ENCODE data around the gene TGFBR3L. TPM values are rescaled to one million over a fixed set of nuclear protein-coding genes. Genes with fewer than 3 reads are reported as not detected.

The TGFBR3L gene
- total and polyA plus RNA-seq, 5 donors: 2.4 to 17.6 (median 12.9) TPM

GRCh38 chr19:7871437-7872305 is 43.0 kb upstream of the TGFBR3L start:
- intact Hi-C loops (cut with DNase I): no loop called here
- peaks cover 3% of the 10 kb centered on the region for H3K4me1 ChIP-seq (ENCODE audit: control insufficient read depth, insufficient read depth, low read length)
- 7% methylated on average over 33 of the region's 33 CpGs for WGBS
- no peaks in the 10 kb centered on the region for H3K27me3 ChIP-seq (ENCODE audit: control insufficient read depth, insufficient read depth)
- H3K4me3 ChIP-seq (ENCODE audit: low read length): no peak overlapping the region
- ATAC-seq: peak; percentile 63 to 66
- peak; percentile 88 to 95 (median 92) for DNase-seq
- no peaks in the 10 kb centered on the region for H3K9me3 ChIP-seq (ENCODE audit: control insufficient read depth, low read length)
- no peak overlapping the region for H3K27ac ChIP-seq (ENCODE audit: low read length)

DNA sequence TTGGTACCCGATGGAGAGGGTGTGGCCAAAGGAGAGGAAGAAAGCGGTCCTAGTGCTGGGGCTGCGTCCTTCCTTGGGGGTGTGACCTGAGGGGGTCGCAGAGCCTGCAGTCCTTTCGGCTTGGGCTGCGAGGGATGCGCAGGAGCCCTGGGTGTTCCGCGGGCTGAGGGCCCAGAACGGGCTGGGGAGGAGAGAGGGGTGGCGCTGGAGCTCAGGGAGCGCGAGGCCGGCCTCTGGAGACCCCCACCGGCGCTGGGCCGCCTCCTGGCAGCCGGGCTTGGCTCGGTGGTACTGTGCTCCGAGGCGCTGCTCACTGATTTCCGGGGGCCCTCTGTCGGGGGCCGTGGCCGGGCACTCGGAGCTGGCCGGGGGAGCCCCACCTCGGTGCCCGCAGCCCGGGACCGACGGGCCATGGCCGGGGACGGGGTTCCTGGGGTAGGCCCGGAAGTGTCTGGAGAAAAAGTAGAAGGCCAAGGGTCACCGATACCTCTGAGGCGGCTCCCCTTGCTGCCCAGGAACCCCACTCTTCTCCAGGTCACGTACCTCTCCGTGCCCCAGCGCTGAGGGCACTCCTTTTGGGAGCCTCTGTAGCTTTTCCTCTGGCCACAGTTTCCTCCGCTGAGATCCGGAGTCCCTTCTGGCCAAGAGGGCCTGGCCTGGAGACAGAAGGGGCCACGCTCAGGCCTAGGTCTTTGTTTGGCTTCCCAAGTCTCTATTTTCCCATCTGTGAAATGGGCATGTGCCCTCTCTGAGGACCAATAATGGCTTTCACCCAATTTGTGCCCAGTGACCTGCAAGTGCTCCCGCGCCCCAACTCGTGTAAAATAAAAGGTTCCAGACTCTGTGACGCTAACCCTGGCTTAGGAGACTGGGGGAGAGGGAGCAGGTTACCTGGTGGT is 42.1 kb upstream of the TGFBR3L start:
- ATAC-seq: no peak
- no peak overlapping the region for H3K27ac ChIP-seq (ENCODE audit: low read length)
- intact Hi-C loops (cut with DNase I): no loop called here
- WGBS: 52% methylated on average over 47 of the region's 47 CpGs
- H3K9me3 ChIP-seq (ENCODE audit: control insufficient read depth, low read length): no peaks in the 10 kb centered on the region
- no peak overlapping the region for H3K4me3 ChIP-seq (ENCODE audit: low read length)
- no peaks in the 10 kb centered on the region for H3K27me3 ChIP-seq (ENCODE audit: control insufficient read depth, insufficient read depth)
- H3K4me1 ChIP-seq (ENCODE audit: control insufficient read depth, insufficient read depth, low read length): peaks cover 3% of the 10 kb centered on the region
- DNase-seq: peak in 1 of 3 donors; percentile 75

DNA sequence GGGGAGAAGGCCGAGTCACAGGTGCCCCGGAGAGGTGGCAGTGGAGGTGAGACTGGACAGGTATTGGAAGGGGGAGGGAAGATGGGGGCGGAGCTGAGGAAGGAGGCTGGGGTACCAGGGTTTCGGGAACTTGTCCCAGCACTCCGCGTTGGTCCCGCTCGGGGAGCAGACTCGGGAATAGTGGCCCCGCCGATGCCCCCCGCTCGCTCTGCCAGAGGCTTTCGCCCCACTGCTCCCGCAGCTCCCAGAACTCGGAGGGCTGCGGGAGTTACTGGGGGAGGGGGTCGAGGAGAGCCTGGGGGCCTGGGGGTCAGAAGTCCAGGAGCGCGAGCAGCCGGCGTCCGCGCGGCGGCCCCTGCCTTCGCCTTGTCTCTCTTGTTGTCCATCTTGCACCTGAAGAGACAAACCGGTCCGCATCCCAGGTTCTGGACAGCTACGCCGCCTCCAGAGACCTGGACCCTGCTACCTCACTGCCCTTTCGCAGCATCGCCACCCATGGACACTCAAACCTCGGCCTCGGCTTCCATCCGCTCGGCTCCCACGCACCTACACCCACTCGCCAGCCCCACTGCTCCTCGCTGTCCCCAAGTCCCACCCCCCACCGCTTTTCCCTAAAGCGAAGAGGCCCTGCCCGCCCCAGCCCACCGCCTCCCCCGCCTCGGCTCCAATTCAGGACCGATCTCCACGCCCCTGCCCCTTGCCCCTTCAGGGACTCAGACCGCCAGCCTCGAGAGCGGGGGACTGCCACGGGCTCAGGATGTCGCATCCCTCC is 41.1 kb upstream of the TGFBR3L start:
- DNase-seq (peak in 2 of 3 donors; percentile 46 to 62), ATAC-seq (no peak)
- Histone ChIP-seq H3K9me3 (ENCODE audit: control insufficient read depth, low read length) (no peaks in the 10 kb centered on the region), H3K4me3 (ENCODE audit: low read length) (peak overlapping the region; percentile 49), H3K27ac (ENCODE audit: low read length) (no peak overlapping the region), H3K27me3 (ENCODE audit: control insufficient read depth, insufficient read depth) (no peaks in the 10 kb centered on the region), H3K4me1 (ENCODE audit: control insufficient read depth, insufficient read depth, low read length) (peaks cover 3% of the 10 kb centered on the region)
- intact Hi-C loops (cut with DNase I): no loop called here
- WGBS: 13% methylated on average over 53 of the region's 53 CpGs

DNA sequence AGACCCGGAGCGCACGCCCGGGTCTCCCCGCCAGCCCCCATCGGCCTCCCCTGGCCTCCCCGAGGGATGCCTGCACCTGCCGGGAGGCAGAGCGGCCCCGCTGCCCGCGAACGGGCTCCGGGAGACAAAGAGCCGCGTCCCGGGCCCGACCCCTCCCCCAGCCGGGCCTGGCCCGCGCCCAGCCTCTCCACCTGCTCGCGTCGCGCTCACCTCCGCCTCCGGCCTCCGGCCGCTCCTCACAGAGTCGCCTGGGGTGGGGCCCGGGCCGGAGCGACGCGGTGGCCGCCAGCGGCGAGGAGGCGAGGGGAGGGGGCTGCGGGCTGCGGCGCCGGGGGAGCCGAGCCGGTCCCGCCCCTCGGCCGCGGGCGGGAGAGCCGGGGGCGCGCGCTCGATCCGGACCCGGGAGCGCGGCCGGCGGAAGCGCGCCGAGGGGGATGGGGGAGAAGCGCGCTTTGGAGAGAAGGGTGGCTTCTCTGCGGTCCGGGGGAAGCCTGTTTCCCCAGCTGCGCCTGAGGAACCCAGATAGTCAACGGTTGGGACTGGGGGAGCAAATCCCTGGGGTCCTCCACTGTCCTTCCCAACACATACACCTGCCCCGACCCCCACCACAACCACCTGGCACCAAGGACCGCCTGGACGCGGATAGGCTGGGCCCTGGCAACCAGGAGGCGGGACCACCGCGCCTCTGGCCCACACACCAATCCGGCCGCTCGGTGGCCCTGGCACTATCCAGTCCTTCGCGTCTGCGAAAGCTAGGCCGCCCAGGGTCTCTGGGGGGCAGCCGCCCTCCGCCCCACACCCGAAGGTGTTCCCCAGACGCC is 40.3 kb upstream of the TGFBR3L start, which contains the start of gene PRR36:
PRR36 (minus strand) TSS at position 315 of the 821 bp plus-strand sequence. CDS start 701 bp downstream, outside the sequence.
- WGBS: 1% methylated on average over 88 of the region's 88 CpGs
- peaks cover 3% of the 10 kb centered on the region for H3K4me1 ChIP-seq (ENCODE audit: control insufficient read depth, insufficient read depth, low read length)
- peak within 1 kb of the TSS; percentile 49 for H3K4me3 ChIP-seq (ENCODE audit: low read length)
- ATAC-seq (no peak), DNase-seq (peak in 2 of 3 donors; percentile 73 to 78)
- intact Hi-C loops (cut with DNase I): no loop called here
- no peak within 1 kb of the TSS for H3K27ac ChIP-seq (ENCODE audit: low read length)
- no peaks in the 10 kb centered on the region for H3K27me3 ChIP-seq (ENCODE audit: control insufficient read depth, insufficient read depth)
- no peaks in the 10 kb centered on the region for H3K9me3 ChIP-seq (ENCODE audit: control insufficient read depth, low read length)

GRCh38 chr19:7874897-7875273 is 39.7 kb upstream of the TGFBR3L start:
- 41% methylated on average over 12 of the region's 12 CpGs for WGBS
- H3K27ac ChIP-seq (ENCODE audit: low read length): no peak overlapping the region
- no peaks in the 10 kb centered on the region for H3K27me3 ChIP-seq (ENCODE audit: control insufficient read depth, insufficient read depth)
- intact Hi-C loops (cut with DNase I): no loop called here
- peaks cover 3% of the 10 kb centered on the region for H3K4me1 ChIP-seq (ENCODE audit: control insufficient read depth, insufficient read depth, low read length)
- ATAC-seq: no peak
- DNase-seq: no peak
- H3K9me3 ChIP-seq (ENCODE audit: control insufficient read depth, low read length): no peaks in the 10 kb centered on the region
- H3K4me3 ChIP-seq (ENCODE audit: low read length): no peak overlapping the region

DNA sequence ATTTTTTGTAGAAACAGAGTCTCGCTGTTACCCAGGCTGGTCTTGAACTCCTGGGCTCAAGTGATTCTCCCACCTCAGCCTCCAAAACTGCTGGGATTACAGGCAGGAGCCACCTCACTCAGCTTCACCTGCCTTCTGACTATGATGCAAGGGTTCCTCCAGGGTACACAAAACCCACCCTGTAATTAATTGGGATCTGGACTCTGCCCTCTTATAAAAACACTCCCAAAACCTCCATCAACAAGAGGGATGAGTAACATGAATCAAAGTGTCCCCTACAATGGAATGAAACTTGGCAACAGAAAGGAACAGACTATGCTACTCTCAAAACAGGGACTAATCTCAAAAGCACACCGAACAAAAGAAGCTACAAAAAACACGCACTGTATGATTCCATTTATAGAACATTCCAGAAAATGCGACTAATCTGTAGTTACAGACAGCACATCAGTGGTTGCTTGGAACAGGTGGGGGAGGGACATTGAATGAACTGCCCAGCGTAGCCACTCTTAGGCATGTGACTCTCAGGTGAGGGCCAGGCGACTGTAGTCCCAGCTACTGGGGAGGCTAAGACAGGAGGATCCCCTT is 37.3 kb upstream of the TGFBR3L start:
- Histone ChIP-seq H3K9me3 (ENCODE audit: control insufficient read depth, low read length) (no peaks in the 10 kb centered on the region), H3K27ac (ENCODE audit: low read length) (no peak overlapping the region), H3K4me1 (ENCODE audit: control insufficient read depth, insufficient read depth, low read length) (no peaks in the 10 kb centered on the region), H3K4me3 (ENCODE audit: low read length) (no peak overlapping the region), H3K27me3 (ENCODE audit: control insufficient read depth, insufficient read depth) (no peaks in the 10 kb centered on the region)
- 62% methylated on average over 6 of the region's 6 CpGs for WGBS
- intact Hi-C loops (cut with DNase I): no loop called here
- ATAC-seq (no peak), DNase-seq (no peak)

DNA sequence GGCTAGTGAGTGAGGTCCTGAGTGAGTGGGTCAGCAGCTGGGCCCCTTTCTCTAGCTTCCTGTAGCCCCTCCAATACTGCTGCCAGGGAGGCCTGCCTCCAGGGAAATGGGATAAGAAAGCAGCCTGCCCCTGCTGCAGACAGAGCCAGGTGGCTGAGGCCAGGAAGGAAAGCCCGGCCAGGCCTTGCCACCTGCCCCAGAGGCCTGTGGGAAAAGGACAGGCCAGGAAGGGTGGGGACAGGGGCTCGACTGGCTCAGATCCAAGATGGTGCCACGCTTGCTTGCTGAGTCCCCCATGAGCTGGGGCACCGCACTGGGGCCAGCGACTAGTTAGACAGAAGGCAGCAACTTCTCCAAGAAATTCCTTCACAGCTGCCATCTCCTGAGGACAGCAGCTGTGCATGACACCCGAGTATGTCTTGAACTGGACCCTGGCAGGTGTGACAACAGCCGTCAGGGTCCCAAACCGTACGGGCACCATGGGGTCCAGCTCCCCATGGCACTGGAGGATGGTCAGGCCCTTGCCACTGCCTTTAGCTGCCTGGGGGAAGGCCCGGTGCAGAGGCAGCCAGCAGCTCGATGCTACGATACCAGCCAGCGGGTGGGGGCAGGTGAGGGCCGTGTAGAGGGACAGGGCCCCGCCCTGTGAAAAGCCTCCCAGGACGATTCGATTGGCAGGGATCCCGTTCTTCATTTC is 35.4 kb upstream of the TGFBR3L start:
- no peak for DNase-seq
- Histone ChIP-seq H3K27ac (ENCODE audit: low read length) (no peak overlapping the region), H3K27me3 (ENCODE audit: control insufficient read depth, insufficient read depth) (no peaks in the 10 kb centered on the region), H3K4me1 (ENCODE audit: control insufficient read depth, insufficient read depth, low read length) (no peaks in the 10 kb centered on the region), H3K9me3 (ENCODE audit: control insufficient read depth, low read length) (no peaks in the 10 kb centered on the region), H3K4me3 (ENCODE audit: low read length) (no peak overlapping the region)
- ATAC-seq: peak in 1 of 2 donors; percentile 35
- intact Hi-C loops (cut with DNase I): no loop called here
- 75% methylated on average over 18 of the region's 18 CpGs for WGBS

DNA sequence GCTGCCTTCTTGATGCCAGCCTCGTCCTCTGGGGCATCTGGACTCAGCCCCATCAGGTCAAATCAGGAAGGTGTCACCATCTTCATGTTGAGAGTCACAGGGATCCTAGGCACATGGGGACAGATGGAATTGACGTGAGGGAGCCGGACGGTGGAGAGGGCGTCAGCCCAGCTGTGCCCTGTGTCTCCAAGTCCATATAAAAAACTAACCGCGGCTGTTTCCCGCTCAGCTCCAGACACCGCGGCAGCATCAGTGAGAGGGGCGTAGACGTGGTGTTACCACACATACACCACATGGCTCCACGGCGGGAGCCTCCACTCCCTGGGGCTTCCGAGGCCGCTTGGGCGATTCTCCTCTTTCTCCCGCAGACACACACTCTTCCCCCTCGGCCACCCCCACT is 34.8 kb upstream of the TGFBR3L start:
- ATAC-seq: no peak
- WGBS: 84% methylated on average over 19 of the region's 19 CpGs

GRCh38 chr19:7881910-7882309 is 32.7 kb upstream of the TGFBR3L start:
- ATAC-seq (no peak), DNase-seq (no peak)
- H3K4me1 ChIP-seq (ENCODE audit: control insufficient read depth, insufficient read depth, low read length): no peaks in the 10 kb centered on the region
- H3K27me3 ChIP-seq (ENCODE audit: control insufficient read depth, insufficient read depth): no peaks in the 10 kb centered on the region
- 92% methylated on average over 3 of the region's 3 CpGs for WGBS
- H3K4me3 ChIP-seq (ENCODE audit: low read length): no peak overlapping the region
- H3K9me3 ChIP-seq (ENCODE audit: control insufficient read depth, low read length): no peaks in the 10 kb centered on the region
- intact Hi-C loops (cut with DNase I): no loop called here
- no peak overlapping the region for H3K27ac ChIP-seq (ENCODE audit: low read length)

More for the DNA sequence above, 34.8 kb upstream of the TGFBR3L start:
- no peak overlapping the region for H3K4me3 ChIP-seq (ENCODE audit: low read length)
- no peak for DNase-seq
- intact Hi-C loops (cut with DNase I): no loop called here
- no peaks in the 10 kb centered on the region for H3K27me3 ChIP-seq (ENCODE audit: control insufficient read depth, insufficient read depth)
- H3K9me3 ChIP-seq (ENCODE audit: control insufficient read depth, low read length): no peaks in the 10 kb centered on the region
- no peaks in the 10 kb centered on the region for H3K4me1 ChIP-seq (ENCODE audit: control insufficient read depth, insufficient read depth, low read length)
- H3K27ac ChIP-seq (ENCODE audit: low read length): no peak overlapping the region
